Activated B cell treated with CpG ODN at 0.5 μM for 24 hours (primary cell): ENCODE data around the gene CMTM2. TPM values are rescaled to one million over a fixed set of nuclear protein-coding genes. Genes with fewer than 3 reads are reported as not detected.

ENCODE experiments used
- ATAC-seq: fragments of 200-7000 bp; cut with Tn5 transposase; one replicate; pipeline ENCODE4 v1.10.0; 2021; ENCODE audit warnings: low read depth, mild to moderate bottlenecking, moderate library complexity
- CTCF ChIA-PET: fragments of 350-600 bp; sonication (Branson Sonifier 250); formaldehyde crosslinking; loops from one replicate; lab custom pipeline; 2021; ENCODE audit warnings: antibody characterized with exemption; lab: Charles Lee
- POLR2A ChIA-PET: fragments of 350-600 bp; sonication (Branson Sonifier 250); formaldehyde crosslinking; loops from one replicate; lab custom pipeline; 2021; ENCODE audit warnings: antibody characterized with exemption; lab: Charles Lee
- DNase-seq: peaks from one replicate; pipeline ENCODE4 v3.0.0; 2022
- H3K27ac Mint-ChIP-seq: one replicate; pipeline ENCODE4 v1.8.0; 2020; ENCODE audit warnings: mixed read lengths
- H3K27me3 Mint-ChIP-seq: one replicate; pipeline ENCODE4 v1.8.0; 2021; ENCODE audit warnings: mixed read lengths
- H3K36me3 Mint-ChIP-seq: one replicate; pipeline ENCODE4 v1.8.0; 2021; ENCODE audit warnings: low read depth, mixed read lengths
- H3K4me1 Mint-ChIP-seq: one replicate; pipeline ENCODE4 v1.8.0; 2021; ENCODE audit warnings: mixed read lengths
- H3K4me3 Mint-ChIP-seq: one replicate; pipeline ENCODE4 v1.8.0; 2020; ENCODE audit warnings: mild to moderate bottlenecking, mixed read lengths
- H3K9me3 Mint-ChIP-seq: one replicate; pipeline ENCODE4 v1.8.0; 2020; ENCODE audit warnings: mixed read lengths
- CTCF ChIP-seq: fragments of 200-600 bp; IDR thresholded peaks from one replicate; pipeline ENCODE4 v1.8.0; 2022; ENCODE audit warnings: antibody characterized with exemption, mild to moderate bottlenecking
- intact Hi-C: fragments of 100-400 bp; cut with micrococcal nuclease; formaldehyde crosslinking; loops from one replicate; pipeline ENCODE4 v1.15.1; 2024
- total RNA-seq: library from RNA; stranded (reverse); gene quantifications from 2 replicates; pipeline ENCODE4 v1.2.3, GENCODE V29; 2022

Gene CMTM2
- not detected in 2 replicates for total RNA-seq

- Mint-ChIP-seq H3K4me3 (peak within 1 kb of the TSS; percentile 68), H3K9me3 (no peaks in the 10 kb centered on the region), H3K36me3 (no peaks in the 10 kb centered on the region), H3K4me1 (peaks cover 11% of the 10 kb centered on the region), H3K27me3 (peaks cover 43% of the 10 kb centered on the region), H3K27ac (no peak within 1 kb of the TSS)
- CTCF ChIA-PET: interaction anchor here (0.7 to 2.2 kb wide), 5 partner anchors 10 to 100 kb away, joined by 3 to 7 read pairs (median 3); no protein-coding TSS in a partner anchor
- TF ChIP-seq CTCF: no peak
- intact Hi-C loops: no loop called here
- POLR2A ChIA-PET: interaction anchor here (0.5 to 1.3 kb wide), 2 partner anchors 11 to 26 kb away, joined by 3 to 5 read pairs; partner anchors contain the start of gene CKLF
- DNase-seq (no peak), ATAC-seq (peak; percentile 34)
Observed at GRCh38 chr16:66578651-66579531, at the start of gene CMTM2. Gene CMTM2 (plus strand): TSS chr16:66579463. CDS start chr16:66579608, 145 bp downstream.

GRCh38 chr16:66529475-66529874, 49.8 kb upstream of the CMTM2 start:
- no peak for DNase-seq
- CTCF ChIA-PET: no interaction called here
- POLR2A ChIA-PET: interaction anchor here (0.6 to 2.2 kb wide), 3 partner anchors 10 to 18 kb away, joined by 4 to 5 read pairs (median 4); no protein-coding TSS in a partner anchor
- H3K27ac Mint-ChIP-seq: no peak overlapping the region
- no peak for ATAC-seq
- no peak overlapping the region for H3K4me3 Mint-ChIP-seq
- H3K9me3 Mint-ChIP-seq: no peaks in the 10 kb centered on the region
- no peak for TF ChIP-seq CTCF
- peaks cover 3% of the 10 kb centered on the region for H3K36me3 Mint-ChIP-seq
- H3K4me1 Mint-ChIP-seq: peaks cover 33% of the 10 kb centered on the region
- no peaks in the 10 kb centered on the region for H3K27me3 Mint-ChIP-seq
- intact Hi-C loops: no loop called here

DNA sequence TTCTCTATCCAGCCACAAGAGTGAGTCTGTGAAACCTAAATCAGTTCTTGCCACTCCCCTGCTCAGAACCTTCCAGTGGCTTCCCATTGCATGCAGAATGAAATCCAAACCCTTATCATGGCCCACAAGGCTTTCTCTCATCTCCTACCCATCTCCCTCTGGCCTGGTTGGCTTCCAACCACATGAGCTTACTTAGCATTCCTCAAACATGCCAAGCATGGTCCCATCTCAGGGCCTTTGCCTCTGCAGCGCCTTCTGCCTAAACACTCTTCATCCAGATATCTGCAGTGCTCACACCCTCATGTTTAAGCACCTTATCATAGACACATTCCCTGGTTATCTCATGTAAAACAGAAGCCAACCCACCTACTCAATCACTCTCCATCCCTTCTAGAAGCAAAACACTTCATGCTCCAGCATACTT, 44.9 kb upstream of the CMTM2 start:
- ATAC-seq (no peak), DNase-seq (no peak)
- Mint-ChIP-seq H3K4me1 (peaks cover 27% of the 10 kb centered on the region), H3K27ac (no peak overlapping the region), H3K27me3 (no peaks in the 10 kb centered on the region), H3K4me3 (no peak overlapping the region), H3K9me3 (no peaks in the 10 kb centered on the region), H3K36me3 (peaks cover 2% of the 10 kb centered on the region)
- no peak for TF ChIP-seq CTCF
- CTCF ChIA-PET: no interaction called here
- intact Hi-C loops: loop anchor here (2.0 kb wide), 1 partner anchor 16 kb away; the partner anchor contains the start of gene TK2
- POLR2A ChIA-PET: no interaction called here

GRCh38 chr16:66536525-66536924, 42.7 kb upstream of the CMTM2 start:
- ATAC-seq: no peak
- intact Hi-C loops: no loop called here
- TF ChIP-seq CTCF: no peak
- Mint-ChIP-seq H3K27me3 (no peaks in the 10 kb centered on the region), H3K36me3 (no peaks in the 10 kb centered on the region), H3K9me3 (no peaks in the 10 kb centered on the region), H3K4me3 (no peak overlapping the region), H3K27ac (no peak overlapping the region), H3K4me1 (peaks cover 40% of the 10 kb centered on the region)
- ChIA-PET POLR2A (no interaction called here), CTCF (no interaction called here)
- no peak for DNase-seq

DNA sequence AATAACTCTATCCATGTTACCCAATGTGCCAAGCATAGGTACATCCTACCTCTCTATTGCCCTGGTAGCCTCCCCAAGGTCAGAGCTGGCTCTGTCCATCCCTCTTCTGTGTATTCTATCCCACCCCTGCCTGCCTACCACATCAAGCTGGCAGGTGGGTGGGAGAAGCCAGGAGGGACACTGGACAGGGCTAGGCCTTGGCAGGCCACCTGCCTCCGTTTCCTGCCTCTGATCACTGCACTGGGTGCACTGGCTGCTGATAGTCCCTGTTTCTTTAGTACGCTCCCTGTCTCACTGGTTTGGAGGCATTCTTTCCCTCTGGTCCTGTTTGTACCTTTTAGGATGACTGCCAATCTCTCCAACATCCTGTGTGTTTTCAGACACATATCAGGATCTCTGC, 42.0 kb upstream of the CMTM2 start:
- no peak for TF ChIP-seq CTCF
- CTCF ChIA-PET: no interaction called here

More for the DNA sequence above, 42.0 kb upstream of the CMTM2 start:
- no peaks in the 10 kb centered on the region for H3K27me3 Mint-ChIP-seq
- DNase-seq (no peak), ATAC-seq (no peak)
- no peaks in the 10 kb centered on the region for H3K9me3 Mint-ChIP-seq
- H3K4me3 Mint-ChIP-seq: no peak overlapping the region
- peaks cover 43% of the 10 kb centered on the region for H3K4me1 Mint-ChIP-seq
- no peaks in the 10 kb centered on the region for H3K36me3 Mint-ChIP-seq
- intact Hi-C loops: no loop called here
- peak overlapping the region; percentile 27 for H3K27ac Mint-ChIP-seq
- POLR2A ChIA-PET: no interaction called here
